ENCODE data around the gene KNDC1.
"Not testable (repeated sequence)": the region's sequence is repeated elsewhere in the genome, so short reads cannot be mapped to it uniquely, and the experiment has no call there.

Gene KNDC1

GRCh38 chr10:133137486-133138145 lies 22.4 kb upstream of the KNDC1 start:
- POLR2A ChIA-PET; H3K36me3 ChIP-seq (ENCODE audit: control insufficient read depth in 2 of 2, insufficient read depth in 1 of 2, low read length in 2 of 2); H3K27ac ChIP-seq (ENCODE audit: extremely low read depth, low read depth, low read length); H3K4me1 ChIP-seq (ENCODE audit: control insufficient read depth, insufficient read depth, low read length); CTCF ChIA-PET; H3K4me3 ChIP-seq (ENCODE audit: low read depth, low read length); H3K9me3 ChIP-seq (ENCODE audit: control insufficient read depth, insufficient read depth, low read depth, low read length): not testable (repeated sequence)
- peak; percentile 91 for TF ChIP-seq GLIS1 (tag by site-specific recombination; IDR thresholded peaks at IDR 0.05)
- 0 out of 2 replicates have a peak, but pooled peaks have one; percentile 10 for TF ChIP-seq EGR2 (tag by site-specific recombination; IDR thresholded peaks at IDR 0.05; ENCODE audit: low read depth)

- ChIA-PET CTCF (interaction anchor here (1.1 kb wide), 1 partner anchor 168 kb away, joined by 3 read pairs; no protein-coding TSS in a partner anchor), POLR2A (no interaction called here)
- H3K27ac ChIP-seq (ENCODE audit: extremely low read depth, low read depth, low read length): no peak overlapping the region
- no peaks in the 10 kb centered on the region for H3K36me3 ChIP-seq (ENCODE audit: control insufficient read depth in 2 of 2, insufficient read depth in 1 of 2, low read length in 2 of 2)
- TF ChIP-seq ZFP69B (tag by site-specific recombination; IDR thresholded peaks at IDR 0.05) (peak; percentile 95), KLF9 (tag by site-specific recombination; IDR thresholded peaks at IDR 0.05; ENCODE audit: low read depth) (no peak), SP2 (tag by site-specific recombination; IDR thresholded peaks at IDR 0.05) (peak; percentile 60), ZNF658 (tag by site-specific recombination; IDR thresholded peaks at IDR 0.05) (no peak), GLIS1 (tag by site-specific recombination; IDR thresholded peaks at IDR 0.05) (peak; percentile 67), ZNF114 (tag by site-specific recombination; IDR thresholded peaks at IDR 0.05) (no peak), ZNF423 (tag by site-specific recombination; IDR thresholded peaks at IDR 0.05) (no peak), ZNF623 (tag by site-specific recombination; IDR thresholded peaks at IDR 0.05) (no peak), ZNF280C (tag by site-specific recombination; IDR thresholded peaks at IDR 0.05) (no peak), ZNF157 (tag by site-specific recombination; IDR thresholded peaks at IDR 0.05) (no peak), KLF10 (tag by site-specific recombination; IDR thresholded peaks at IDR 0.05) (peak; percentile 46; the same call in 1 of the 2 replicates), ZNF292 (tag by site-specific recombination; IDR thresholded peaks at IDR 0.05; ENCODE audit: borderline replicate concordance, low read depth) (no peak), ZSCAN16 (tag by site-specific recombination; IDR thresholded peaks at IDR 0.05) (no peak), ZFHX2 (tag by site-specific recombination; conservative IDR thresholded peaks at IDR 0.05) (peak; percentile 67), ZNF600 (tag by site-specific recombination; IDR thresholded peaks at IDR 0.05) (no peak), ZNF335 (tag by site-specific recombination; conservative IDR thresholded peaks at IDR 0.05) (peak; percentile 77), EGR2 (tag by site-specific recombination; IDR thresholded peaks at IDR 0.05; ENCODE audit: low read depth) (peak; percentile 70), TCF7L2 (IDR thresholded peaks at IDR 0.05; ENCODE audit: borderline replicate concordance, low read depth, low read length) (no peak), ZBTB7A (tag by site-specific recombination; IDR thresholded peaks at IDR 0.05; ENCODE audit: low read depth) (no peak), TRIM28 (IDR thresholded peaks at IDR 0.05; ENCODE audit: borderline replicate concordance, low read length) (no peak), IKZF3 (tag by site-specific recombination; IDR thresholded peaks at IDR 0.05) (no peak), GLIS2 (tag by site-specific recombination; IDR thresholded peaks at IDR 0.05) (peak; percentile 47; the same call in 1 of the 2 replicates), ZNF704 (tag by site-specific recombination; IDR thresholded peaks at IDR 0.05) (no peak), ZIC2 (tag by site-specific recombination; IDR thresholded peaks at IDR 0.05) (peak; percentile 68), ZNF692 (tag by site-specific recombination; IDR thresholded peaks at IDR 0.05) (peak; percentile 95), ZNF785 (tag by site-specific recombination; IDR thresholded peaks at IDR 0.05) (no peak), KLF1 (tag by site-specific recombination; IDR thresholded peaks at IDR 0.05) (peak; percentile 84)
- no peaks in the 10 kb centered on the region for H3K4me1 ChIP-seq (ENCODE audit: control insufficient read depth, insufficient read depth, low read length)
- no peak overlapping the region for H3K4me3 ChIP-seq (ENCODE audit: low read depth, low read length)
- no peaks in the 10 kb centered on the region for H3K9me3 ChIP-seq (ENCODE audit: control insufficient read depth, insufficient read depth, low read depth, low read length)
Observed at GRCh38 chr10:133139551-133140065, 20.4 kb upstream of the KNDC1 start.
